HFFc6 (cell line): ENCODE data around the gene TTC39C. TPM values are rescaled to one million over a fixed set of nuclear protein-coding genes. Genes with fewer than 3 reads are reported as not detected.
A peak's percentile ranks its signal among the peaks of the same experiment; 100 is the strongest.

Experiments used
- DNase-seq: peaks from one replicate; pipeline ENCODE4 v3.0.0-alpha.2; 2018
- H3K27ac Mint-ChIP-seq: 2 replicates; pipeline ENCODE4 v1.8.0; 2020; ENCODE audit warnings: mild to moderate bottlenecking, mixed read lengths
- H3K27me3 Mint-ChIP-seq: 2 replicates; pipeline ENCODE4 v1.8.0; 2021; ENCODE audit warnings: mild to moderate bottlenecking, moderate library complexity, mixed read lengths; ENCODE audit not compliant: insufficient read depth
- H3K36me3 Mint-ChIP-seq: 2 replicates; pipeline ENCODE4 v1.8.0; 2021; ENCODE audit warnings: low read depth, mixed read lengths
- H3K4me1 Mint-ChIP-seq: 2 replicates; pipeline ENCODE4 v1.8.0; 2020; ENCODE audit warnings: low read depth, mixed read lengths
- H3K4me3 Mint-ChIP-seq: 2 replicates; pipeline ENCODE4 v1.8.0; 2020; ENCODE audit warnings: mild to moderate bottlenecking, moderate library complexity, mixed read lengths
- H3K9me3 Mint-ChIP-seq: 2 replicates; pipeline ENCODE4 v1.8.0; 2020; ENCODE audit warnings: mild to moderate bottlenecking, mixed read lengths
- CTCF ChIP-seq: fragments of 200-600 bp; sonication (generic); IDR thresholded peaks from 2 replicates; pipeline ENCODE4 v1.5.0; 2021; ENCODE audit warnings: antibody characterized with exemption, mild to moderate bottlenecking
- total RNA-seq, 6 experiments: library from RNA; stranded (reverse); fragmentation: NEBNext Ultra II Directional; extraction: Animal tissue kit (Norgen Biotek cat#: 25700); gene quantifications; 2 replicates in 1 of 6; 3 replicates in 5 of 6; pipeline ENCODE4 v1.2.3, GENCODE V29; 2021

Gene TTC39C
- total RNA-seq, 6 experiments from 2014 or later = 10.1 to 21.3 (median 17.4) TPM

- no peak for TF ChIP-seq CTCF
- Mint-ChIP-seq H3K4me1 (peaks cover 10% of the 10 kb centered on the region), H3K27ac (no peak overlapping the region), H3K36me3 (no peaks in the 10 kb centered on the region), H3K9me3 (no peaks in the 10 kb centered on the region), H3K4me3 (no peak overlapping the region), H3K27me3 (no peaks in the 10 kb centered on the region)
- DNase-seq = no peak
Measured at GRCh38 chr18:24112464-24112863, 97.9 kb downstream of the TTC39C start.

- Mint-ChIP-seq H3K4me3 (no peak overlapping the region), H3K27ac (no peak overlapping the region), H3K27me3 (no peaks in the 10 kb centered on the region), H3K36me3 (no peaks in the 10 kb centered on the region), H3K9me3 (no peaks in the 10 kb centered on the region), H3K4me1 (peaks cover 10% of the 10 kb centered on the region)
- TF ChIP-seq CTCF = no peak
- peak; percentile 12 for DNase-seq
Measured at GRCh38 chr18:24112874-24113615, 98.5 kb downstream of the TTC39C start.

GRCh38 chr18:24114924-24115549 lies 100.5 kb downstream of the TTC39C start:
- TF ChIP-seq CTCF = no peak
- Mint-ChIP-seq H3K27me3 (no peaks in the 10 kb centered on the region; the same call in 1 of the 2 replicates), H3K4me1 (peaks cover 10% of the 10 kb centered on the region), H3K9me3 (no peaks in the 10 kb centered on the region), H3K27ac (no peak overlapping the region), H3K4me3 (no peak overlapping the region), H3K36me3 (no peaks in the 10 kb centered on the region)
- no peak for DNase-seq

GRCh38 chr18:24115628-24116027 lies 101.1 kb downstream of the TTC39C start:
- TF ChIP-seq CTCF = no peak
- Mint-ChIP-seq H3K27me3 (no peaks in the 10 kb centered on the region; the same call in 1 of the 2 replicates), H3K4me3 (no peak overlapping the region), H3K9me3 (no peaks in the 10 kb centered on the region), H3K36me3 (peaks cover 3% of the 10 kb centered on the region), H3K4me1 (peaks cover 10% of the 10 kb centered on the region), H3K27ac (no peak overlapping the region)
- DNase-seq = no peak

GRCh38 chr18:24118750-24119577 lies 104.4 kb downstream of the TTC39C start:
- no peaks in the 10 kb centered on the region for H3K9me3 Mint-ChIP-seq
- peak; percentile 50 for DNase-seq
- H3K4me1 Mint-ChIP-seq = no peaks in the 10 kb centered on the region
- no peak overlapping the region for H3K27ac Mint-ChIP-seq
- H3K27me3 Mint-ChIP-seq = no peaks in the 10 kb centered on the region; the same call in 1 of the 2 replicates
- peaks cover 6% of the 10 kb centered on the region for H3K36me3 Mint-ChIP-seq
- TF ChIP-seq CTCF = peak; percentile 99
- no peak overlapping the region for H3K4me3 Mint-ChIP-seq
